HEK293 (cell line): ENCODE data around the gene SOX6.

Experiments used
- TCF7L2 ChIP-seq: IDR thresholded peaks from 2 replicates; pipeline ENCODE4 v1.6.1; 2011; ENCODE audit warnings: low read depth, mild to moderate bottlenecking, inconsistent platforms, low read length, moderate library complexity, borderline replicate concordance
- ZNF324 ChIP-seq: fragments of 450-650 bp; formaldehyde crosslinking; IDR thresholded peaks from 2 replicates; pipeline ENCODE4 v1.5.1; 2016; ENCODE audit warnings: missing biosample characterization, missing genetic modification characterization
- TF ChIP-seq, protein P1 (sequence below): fragments of 450-650 bp; formaldehyde crosslinking; IDR thresholded peaks from 2 replicates; pipeline ENCODE4 v1.5.1; 2016; ENCODE audit warnings: missing biosample characterization, missing genetic modification characterization

DNA sequence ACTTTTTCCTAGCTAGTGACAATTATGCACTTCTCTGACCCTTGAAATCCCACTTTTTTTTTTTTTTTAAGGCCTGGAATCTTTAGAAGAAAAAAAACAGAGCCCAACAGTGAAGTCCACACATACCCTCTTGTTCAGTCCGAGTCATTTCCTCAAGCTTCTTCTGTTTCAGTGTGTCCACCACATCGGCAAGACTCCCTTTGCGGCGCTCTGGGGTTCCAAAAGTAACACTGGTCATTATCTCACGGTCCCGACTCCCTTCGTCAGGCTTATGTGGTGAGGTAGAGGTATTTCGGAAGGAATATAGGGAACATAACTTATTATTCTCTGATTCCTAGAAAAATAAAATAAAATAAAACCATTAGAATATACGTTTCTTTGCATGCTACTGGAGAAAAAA is 38.0 kb downstream of the SOX6 start:
- TF ChIP-seq, protein P1, sequence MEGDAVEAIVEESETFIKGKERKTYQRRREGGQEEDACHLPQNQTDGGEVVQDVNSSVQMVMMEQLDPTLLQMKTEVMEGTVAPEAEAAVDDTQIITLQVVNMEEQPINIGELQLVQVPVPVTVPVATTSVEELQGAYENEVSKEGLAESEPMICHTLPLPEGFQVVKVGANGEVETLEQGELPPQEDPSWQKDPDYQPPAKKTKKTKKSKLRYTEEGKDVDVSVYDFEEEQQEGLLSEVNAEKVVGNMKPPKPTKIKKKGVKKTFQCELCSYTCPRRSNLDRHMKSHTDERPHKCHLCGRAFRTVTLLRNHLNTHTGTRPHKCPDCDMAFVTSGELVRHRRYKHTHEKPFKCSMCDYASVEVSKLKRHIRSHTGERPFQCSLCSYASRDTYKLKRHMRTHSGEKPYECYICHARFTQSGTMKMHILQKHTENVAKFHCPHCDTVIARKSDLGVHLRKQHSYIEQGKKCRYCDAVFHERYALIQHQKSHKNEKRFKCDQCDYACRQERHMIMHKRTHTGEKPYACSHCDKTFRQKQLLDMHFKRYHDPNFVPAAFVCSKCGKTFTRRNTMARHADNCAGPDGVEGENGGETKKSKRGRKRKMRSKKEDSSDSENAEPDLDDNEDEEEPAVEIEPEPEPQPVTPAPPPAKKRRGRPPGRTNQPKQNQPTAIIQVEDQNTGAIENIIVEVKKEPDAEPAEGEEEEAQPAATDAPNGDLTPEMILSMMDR (tag by site-specific recombination), result no peak
- TF ChIP-seq TCF7L2 (no peak), ZNF324 (tag by site-specific recombination) (no peak)
